Activated T-cell treated with anti-CD3 and anti-CD28 coated beads for 48 hours (primary cell): Measurements from ENCODE around the gene PIH1D1.
"Not testable (repeated sequence)": the region's sequence is repeated elsewhere in the genome, so short reads cannot be mapped to it uniquely, and the experiment has no call there.

Experiments used
- DNase-seq: peaks from one replicate; pipeline ENCODE4 v3.0.0-alpha.2; 2020; ENCODE audit warnings: low read depth

PIH1D1 gene

GRCh38 chr19:49455773-49456172 is 4.2 kb upstream of the PIH1D1 start:
- DNase-seq, result no peak

- DNase-seq, result no peak
Measured at GRCh38 chr19:49453757-49454240, 2.2 kb upstream of the PIH1D1 start.

DNA sequence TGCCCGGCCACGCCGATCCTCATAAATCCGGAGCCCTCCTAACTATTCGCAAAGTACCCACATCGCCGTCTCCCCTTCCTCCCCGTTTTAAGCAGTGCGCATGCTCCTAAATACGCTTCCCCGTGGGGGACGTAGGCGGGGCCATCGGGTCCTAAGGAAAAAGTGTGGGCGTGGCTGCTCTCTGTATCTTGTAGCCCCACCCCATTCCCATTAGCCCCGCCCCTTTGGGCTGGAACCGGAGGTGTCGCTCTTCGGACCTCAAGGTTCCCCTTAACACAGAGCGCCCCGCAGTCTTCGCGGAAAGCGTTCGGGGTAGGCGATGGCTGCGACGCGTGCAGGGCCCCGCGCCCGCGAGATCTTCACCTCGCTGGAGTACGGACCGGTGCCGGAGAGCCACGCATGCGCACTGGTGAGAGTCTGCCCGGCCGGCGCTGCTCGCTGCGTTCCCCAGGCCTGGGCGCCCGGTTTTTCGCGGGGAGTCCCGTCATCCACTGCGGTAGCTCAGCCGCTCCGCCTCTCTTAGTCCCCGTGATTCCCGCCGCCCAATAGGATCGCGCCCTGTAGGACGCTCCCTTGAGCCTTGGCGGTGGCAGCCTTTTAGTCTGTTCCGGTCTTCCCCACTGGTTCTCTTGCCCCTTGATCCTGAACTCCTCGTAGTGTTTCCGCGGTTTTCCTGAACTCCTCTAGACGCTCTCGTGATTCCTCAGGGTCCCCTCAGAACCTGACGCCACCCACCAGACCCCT is 1.6 kb upstream of the PIH1D1 start, which contains the start of gene ALDH16A1:
Gene ALDH16A1 (plus strand): TSS at position 213 of the 744 bp plus-strand sequence. CDS start 107 bp downstream, at position 320.
- peak; percentile 98 for DNase-seq

DNA sequence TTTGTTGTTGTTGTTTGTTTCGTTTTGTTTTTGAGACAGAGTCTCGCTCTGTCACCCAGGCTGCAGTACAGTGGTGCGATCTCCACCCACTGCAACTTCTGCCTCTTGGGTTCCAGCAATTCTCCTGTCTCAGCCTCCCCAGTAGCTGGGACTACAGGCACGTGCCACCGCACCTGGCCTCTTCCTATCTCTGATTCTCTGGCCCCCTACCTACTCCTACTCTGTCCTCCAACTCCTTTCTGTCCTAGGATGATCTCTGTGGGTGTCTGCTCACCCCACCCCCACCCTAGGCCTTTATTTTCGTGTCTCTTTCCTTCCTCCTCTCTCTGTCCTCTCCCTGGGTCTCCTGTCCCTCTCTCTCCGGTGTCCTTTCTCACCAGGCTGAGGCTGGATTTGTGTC is 1.2 kb downstream of the PIH1D1 start:
- no peak for DNase-seq

DNA sequence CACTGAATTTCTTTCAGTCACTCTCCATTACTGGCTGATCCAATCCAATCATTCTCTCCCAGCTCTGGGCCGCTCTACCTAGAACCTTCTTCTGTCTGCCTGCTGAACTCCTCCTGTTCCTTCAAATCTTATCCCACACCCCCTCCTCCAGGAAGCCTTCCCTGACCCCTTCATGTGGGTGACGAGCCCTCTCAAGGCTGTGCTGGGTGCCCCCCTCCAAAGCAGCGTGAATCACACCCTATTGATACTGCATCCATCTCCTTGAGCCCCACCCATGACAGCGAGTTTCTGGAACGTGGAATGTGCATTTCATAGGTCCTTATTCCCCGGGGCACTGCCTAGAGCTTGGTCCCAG is 3.2 kb downstream of the PIH1D1 start:
- no peak for DNase-seq

GRCh38 chr19:49447485-49448431 is 3.9 kb downstream of the PIH1D1 start:
- DNase-seq, result no peak

- no peak for DNase-seq
Measured at GRCh38 chr19:49445997-49446396, 5.6 kb downstream of the PIH1D1 start.

- DNase-seq, result not testable (repeated sequence)
Measured at GRCh38 chr19:49444100-49444700, 7.4 kb downstream of the PIH1D1 start.

- peak; percentile 92 for DNase-seq
Measured at GRCh38 chr19:49443366-49444099, 8.1 kb downstream of the PIH1D1 start.

DNA sequence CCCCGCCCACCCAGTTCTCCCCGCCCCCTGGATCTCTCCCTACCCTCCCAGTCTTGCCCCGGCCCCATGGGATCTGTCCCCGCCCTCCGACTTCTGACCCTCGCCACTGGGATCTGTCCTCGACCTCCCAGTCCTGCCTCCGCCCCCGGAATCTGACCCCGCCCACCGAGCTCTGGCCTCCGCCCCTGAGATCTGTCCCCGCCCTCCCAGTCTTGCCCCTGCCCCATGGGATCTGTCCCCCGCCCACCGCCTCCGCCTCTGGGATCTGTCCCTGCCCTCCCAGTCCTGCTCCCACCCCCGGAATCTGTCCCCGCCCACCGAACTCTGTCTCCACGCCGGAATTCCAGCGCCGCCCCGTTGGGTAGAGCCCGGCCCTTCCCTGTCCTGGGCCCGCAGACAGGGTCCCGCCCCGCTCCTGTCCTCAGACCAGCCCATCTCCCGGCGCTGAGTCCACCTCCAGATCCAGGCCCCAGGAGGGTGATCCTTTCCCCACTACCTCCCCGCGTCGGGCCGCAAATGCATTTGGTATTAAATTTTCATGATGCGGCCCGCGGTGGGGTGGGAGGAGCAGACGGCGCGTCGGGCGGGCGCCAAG is 8.7 kb downstream of the PIH1D1 start:
- peak; percentile 60 for DNase-seq

GRCh38 chr19:49442354-49442753 is 9.3 kb downstream of the PIH1D1 start:
- no peak for DNase-seq

- no peak for DNase-seq
Measured at GRCh38 chr19:49441960-49442350, 9.7 kb downstream of the PIH1D1 start.

DNA sequence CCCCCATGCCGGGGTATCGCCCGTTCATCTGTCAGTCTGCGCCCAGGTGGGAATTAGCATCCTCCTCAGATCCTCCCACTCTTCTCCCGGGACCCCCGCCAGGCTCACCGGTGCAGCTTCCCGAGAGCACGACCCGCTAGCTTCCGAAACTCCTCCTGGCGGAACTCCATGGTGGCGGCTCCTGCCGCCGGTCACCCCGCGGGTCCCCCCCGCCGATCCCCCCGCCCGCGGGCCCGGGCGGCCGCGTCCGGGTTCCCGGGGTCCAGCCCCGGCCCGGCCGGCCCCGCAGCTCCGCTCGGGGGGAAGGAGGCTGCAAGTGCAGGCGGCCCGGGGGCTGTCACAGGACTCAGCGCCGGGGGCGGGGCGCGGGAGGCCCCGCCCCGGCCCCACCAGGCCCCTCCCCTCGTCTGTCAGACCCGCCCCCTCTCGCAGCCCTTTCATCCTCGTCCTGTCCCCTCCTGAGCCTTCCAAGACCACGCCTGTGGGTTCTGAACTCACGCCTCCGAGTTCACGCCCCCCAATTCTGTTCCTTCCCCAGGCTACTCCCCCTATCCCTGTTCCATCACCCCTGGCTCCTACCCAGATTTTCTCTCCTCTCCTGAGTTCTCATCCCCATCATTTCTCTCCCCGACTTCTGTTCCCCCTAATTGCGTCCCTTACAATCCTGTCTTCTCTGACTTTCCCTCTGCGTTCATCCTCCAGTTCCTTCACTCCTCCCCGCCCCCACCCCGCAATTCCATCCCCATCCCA is 10.2 kb downstream of the PIH1D1 start, which contains the start of gene SLC17A7:
Gene SLC17A7 (minus strand): TSS at position 318 of the 750 bp plus-strand sequence. CDS start 148 bp downstream, at position 170.
- peak; percentile 56 for DNase-seq

GRCh38 chr19:49440439-49441209 is 11.0 kb downstream of the PIH1D1 start:
- DNase-seq, result no peak

DNA sequence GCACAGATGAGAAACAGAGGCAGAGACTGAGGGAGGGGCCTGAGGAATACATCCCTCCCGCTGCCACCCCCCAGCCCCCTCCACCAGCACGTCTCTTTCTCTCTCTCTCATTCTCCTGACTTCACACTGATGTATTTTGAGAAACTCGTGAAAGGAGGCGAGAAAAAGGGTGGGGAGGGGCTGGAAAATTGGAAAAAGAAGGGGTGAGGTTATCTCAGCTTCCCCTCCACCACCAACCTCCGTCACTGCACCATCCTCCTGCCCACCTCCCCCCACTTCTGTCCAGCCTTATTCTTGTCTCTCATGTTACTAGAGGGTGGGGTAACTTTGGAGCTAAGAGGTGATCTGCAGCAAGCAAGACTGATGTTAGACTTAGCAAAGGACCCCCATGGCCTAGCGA is 11.8 kb downstream of the PIH1D1 start:
- no peak for DNase-seq

- no peak for DNase-seq
Measured at GRCh38 chr19:49438261-49438660, 13.4 kb downstream of the PIH1D1 start.

- no peak for DNase-seq
Measured at GRCh38 chr19:49437231-49437630, 14.4 kb downstream of the PIH1D1 start.

DNA sequence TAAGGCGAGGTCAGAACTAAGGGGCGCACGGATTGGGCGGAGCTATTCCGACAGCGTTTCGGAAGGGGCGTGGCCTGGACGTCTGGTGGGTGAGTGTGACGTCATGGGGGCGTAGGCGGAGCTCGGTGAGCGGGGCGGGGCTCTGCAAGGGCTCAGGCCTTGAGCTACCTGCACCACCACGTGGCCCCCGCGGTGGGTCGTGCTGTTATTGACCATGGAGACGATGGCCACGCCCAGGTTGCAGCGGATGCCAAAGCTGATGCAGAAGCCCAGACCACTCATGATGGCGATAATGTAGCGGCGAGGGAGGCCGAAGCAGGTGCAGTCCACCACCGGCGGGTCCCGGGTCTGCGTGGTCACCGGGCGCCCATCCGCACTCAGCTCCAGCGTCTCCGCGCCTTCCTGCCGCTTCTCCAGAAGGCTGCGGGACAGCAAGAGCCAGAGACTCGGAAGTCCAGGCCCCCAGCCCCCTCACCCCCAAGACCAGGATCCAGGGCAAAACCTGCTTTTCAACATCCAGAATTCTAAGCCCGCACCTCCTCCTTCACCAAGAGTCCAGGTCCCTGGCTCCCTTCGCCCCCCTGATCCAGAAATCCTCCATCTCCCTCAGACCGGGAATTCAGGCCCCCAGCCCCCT is 15.1 kb downstream of the PIH1D1 start:
- DNase-seq, result peak; percentile 66

DNA sequence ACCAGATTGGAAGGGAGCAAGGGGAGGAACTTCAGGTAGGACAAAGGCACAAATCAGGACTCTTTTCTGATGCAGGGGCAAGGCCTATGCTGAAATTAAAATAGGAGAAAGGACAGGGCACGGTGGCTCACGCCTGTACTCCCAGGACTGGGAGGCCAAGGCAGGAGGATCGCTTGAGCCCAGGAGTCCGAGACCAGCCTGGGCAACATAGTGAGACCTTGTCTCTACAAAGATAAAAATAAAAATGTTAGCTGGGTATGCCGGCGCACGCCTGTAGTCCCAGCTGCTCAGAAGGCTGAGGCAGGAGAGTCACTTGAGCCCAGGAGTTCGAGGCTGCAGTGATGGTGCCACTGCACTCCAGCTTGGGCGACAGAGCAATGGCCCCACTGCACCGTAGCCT is 15.9 kb downstream of the PIH1D1 start:
- no peak for DNase-seq
